Nucleus accumbens (tissue), 56 donors: Measurements from ENCODE around the gene DAB2.

Experiments
- DNase-seq, 56 donors: peaks; one replicate each; lab custom pipeline; 2025; lab: John Stamatoyannopoulos, UW

DAB2 gene

DNA sequence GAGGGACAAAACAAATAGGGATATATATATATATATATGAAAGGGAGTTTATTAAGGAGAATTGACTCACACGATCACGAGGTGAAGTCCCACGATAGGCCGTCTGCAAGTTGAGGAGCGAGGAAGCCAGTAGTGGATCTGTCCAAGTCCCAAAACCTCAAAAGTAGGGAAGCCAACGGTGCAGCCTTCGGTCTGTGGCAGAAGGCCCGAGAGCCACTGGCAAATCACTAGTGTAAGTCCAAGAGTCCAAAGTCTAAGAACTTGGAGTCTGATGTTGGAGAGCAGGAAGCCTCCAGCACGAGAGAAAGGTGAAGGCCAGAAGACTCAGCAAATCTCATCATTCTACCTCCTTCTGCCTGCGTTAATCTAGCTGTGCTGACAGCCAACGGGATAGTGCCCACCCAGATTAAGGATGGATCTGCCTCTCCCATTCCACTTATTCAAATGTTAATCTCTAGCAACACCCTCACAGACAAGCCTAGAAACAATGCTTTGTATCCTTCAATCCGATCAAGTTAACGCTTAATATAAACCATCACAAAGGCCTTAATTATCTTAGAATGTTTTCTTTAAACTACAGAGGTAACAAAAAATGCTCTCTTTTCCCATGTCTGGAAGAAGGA is 23.8 kb upstream of the DAB2 start:
- no peak for DNase-seq

DNA sequence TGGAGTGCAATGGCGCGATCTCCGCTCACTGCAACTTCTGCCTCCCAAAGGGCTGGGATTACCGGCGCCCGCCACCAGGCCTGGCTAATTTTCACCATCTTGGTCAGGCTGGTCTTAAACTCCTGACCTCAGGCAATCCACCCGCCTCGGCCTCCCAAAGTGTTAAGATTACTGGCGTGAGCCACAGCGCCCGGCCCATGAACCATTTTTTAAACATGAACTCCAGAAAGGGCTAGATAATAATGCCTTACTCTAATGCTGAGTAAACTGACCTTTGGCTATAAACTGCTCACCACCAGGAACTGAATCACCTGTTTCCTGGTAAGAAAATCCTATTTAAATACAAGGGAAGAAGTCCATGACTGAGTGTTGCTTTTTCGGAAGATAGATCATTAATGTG is 23.2 kb upstream of the DAB2 start:
- DNase-seq: no peak

DNA sequence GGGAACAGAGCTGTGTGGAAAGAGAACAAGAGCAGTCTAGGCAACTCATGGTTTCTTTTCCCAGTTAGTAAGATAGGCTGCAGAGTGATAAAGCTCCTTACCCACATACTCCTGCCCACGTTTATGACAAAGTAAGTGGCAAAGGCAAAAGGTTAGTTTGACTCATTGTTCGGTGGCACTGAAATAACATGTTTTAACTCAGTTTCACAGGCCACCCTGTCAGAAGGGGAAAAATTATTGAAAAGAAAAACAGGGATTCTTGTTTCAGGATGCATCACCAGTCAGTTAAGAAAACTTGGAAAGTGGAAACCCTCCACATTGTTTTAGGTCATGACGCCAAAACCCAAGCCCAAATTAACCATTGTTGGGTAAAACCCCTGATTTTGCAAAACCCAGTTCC is 22.3 kb upstream of the DAB2 start:
- no peak for DNase-seq

DNA sequence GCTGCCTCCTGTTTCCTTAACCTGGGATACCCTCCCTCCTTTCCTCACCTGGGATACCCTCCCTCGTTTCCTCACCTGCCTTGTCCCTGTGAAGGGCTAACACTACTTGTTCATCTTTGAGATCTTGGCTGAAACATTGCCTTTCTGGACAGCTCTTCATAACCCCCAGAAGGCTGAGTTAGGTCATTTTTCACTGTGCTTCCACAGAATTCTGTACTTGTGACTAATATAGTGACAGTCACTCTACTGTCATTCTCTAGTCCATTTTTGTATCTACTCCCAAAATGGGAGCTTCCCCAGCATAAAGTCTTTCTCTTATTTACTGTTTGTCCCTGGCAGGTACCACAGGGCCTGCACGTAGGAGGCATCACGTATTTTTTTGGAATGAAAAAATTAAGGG is 21.5 kb upstream of the DAB2 start:
- no peak for DNase-seq

DNA sequence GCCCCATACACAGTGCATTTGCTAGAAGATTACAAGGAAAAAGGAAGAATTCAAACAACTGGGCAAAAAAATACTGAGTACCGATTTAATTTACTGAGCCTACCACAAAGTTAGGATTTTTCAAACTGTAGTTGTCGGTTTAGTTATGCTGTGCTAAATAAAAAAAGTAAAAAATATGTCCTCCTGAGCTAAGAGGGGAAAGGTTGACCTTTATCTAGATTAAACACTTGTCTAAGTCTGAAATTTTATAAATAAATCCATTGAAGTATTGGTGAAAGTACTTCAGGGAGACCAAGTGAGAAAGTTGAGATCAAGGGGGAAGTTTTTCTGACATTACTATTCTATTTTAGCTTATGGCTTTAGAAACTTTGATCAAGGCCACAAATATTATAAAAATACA is 19.1 kb upstream of the DAB2 start:
- no peak for DNase-seq

DNA sequence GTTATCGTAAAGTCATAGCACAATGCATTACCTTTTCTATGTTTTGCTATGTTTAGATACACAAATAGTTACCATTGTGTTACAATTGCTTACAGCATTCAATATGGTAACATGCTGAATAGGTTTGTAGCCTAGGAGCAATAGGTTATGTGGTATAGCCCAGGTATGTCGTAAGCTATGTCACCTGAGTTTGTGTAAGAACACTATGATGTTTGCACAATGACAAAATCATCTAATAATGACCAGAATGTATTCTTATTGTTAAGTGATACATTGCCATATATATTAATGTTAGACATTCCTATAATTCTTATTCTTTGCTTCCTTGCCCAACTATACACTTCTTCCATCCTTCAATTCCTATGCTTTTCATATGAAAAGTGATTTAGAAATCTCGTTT is 18.2 kb upstream of the DAB2 start:
- no peak for DNase-seq

DNA sequence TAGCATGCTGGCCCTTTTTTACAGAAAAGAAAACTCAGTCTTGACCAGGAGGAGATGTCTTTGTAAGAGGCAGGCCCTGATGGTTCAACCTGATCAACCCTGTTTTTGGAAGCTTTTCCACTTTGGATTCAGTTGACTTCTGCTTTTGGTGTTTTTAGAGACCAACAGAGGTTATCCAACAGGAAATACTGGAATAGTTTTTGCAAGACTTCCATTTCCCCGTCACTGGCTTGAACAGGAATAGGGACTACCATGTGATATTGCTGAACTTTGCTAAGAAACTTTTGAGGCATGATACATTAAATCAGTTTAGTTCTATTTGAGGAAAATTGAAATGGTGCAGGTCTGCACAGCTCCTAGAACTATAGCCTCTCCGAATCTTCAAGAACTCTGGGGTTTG is 17.1 kb upstream of the DAB2 start:
- no peak for DNase-seq

DNA sequence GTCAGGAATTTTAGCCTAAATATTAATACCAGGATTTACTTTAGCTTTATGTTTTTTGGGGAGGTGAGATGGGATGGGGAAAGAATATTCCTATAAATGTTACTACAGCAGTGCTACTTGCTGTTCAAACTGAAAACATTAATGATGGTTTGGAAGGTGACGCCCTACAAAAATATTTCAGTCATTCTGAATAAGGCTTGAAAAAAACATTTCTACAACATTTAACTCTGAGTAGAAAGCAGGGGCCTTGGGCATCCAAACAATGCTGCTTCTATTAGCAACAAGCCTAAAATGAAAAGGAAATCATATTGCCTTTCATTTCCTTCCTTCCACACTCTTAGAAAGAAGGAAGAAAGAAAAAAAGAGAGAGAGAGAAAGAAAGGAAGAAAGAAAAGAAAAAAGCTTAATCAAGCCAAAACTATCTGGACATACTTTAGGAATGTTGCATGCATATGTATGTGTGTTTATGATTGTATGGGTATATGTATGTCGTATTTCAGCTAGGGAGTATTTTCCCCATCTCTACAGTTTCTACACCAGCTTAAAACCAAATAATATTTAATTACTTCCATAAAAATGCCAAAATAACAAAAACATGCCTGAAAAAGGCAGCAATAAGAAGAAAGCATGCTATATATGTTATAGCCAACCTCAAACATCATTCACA is 16.3 kb upstream of the DAB2 start:
- DNase-seq: no peak

DNA sequence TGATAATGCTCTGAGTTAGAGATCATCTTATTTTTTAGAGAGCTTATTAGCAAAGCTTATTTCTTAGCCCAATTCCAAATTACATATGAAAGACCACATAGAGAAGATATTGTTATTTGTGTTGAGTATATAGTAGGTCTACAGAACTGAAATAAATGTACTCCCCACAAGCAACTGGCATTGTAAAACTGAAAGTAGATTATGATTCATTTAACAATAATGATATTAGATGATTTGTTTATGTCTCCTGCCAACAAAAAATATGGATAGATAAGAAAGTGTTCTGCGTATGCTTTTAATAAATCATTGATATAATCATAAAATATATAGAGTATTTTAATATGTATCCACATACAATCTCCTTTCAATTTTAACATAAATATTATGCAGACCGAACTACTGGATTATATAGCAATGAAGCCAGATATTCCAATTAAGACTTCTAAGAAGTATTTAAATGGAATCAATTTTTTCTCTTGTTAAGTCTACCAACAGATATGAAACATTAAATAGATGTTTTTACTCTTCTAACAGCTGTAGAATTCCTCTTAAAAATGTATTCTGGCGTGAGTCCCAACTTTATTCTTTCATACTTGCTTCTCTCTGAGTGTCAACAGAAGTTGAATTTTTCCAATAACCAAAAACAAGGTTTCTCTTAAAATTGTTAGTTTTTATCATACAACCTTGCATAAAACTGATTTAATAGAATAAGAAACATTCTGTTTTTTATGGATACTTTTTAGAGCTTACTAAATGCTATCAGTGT is 15.6 kb upstream of the DAB2 start:
- no peak for DNase-seq

DNA sequence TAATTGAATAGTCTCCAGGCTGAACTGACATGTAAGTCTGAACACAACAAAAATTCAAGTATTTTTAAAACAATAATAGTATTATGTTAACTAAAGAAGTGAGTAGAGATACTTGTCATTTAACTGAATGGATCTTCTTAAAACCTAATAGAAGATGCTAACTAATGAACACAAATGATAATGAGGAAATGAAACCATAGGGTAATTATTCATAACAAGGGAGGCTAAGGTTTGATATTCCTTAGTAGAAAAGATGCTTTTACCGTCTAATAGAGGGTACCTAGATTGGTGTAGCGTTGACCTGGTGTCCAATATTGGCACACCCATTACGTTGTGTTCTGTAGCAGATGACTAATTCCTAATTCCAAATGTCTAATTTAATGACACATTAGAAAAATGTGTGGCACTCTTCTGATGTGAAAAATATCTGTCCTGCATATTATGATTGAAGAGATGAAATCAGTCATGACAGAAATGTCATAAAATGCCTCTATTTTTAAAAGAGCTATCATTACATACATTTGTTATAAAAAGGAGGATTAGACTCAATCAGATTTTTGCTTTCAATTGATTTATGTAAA is 14.9 kb upstream of the DAB2 start:
- DNase-seq: no peak

DNA sequence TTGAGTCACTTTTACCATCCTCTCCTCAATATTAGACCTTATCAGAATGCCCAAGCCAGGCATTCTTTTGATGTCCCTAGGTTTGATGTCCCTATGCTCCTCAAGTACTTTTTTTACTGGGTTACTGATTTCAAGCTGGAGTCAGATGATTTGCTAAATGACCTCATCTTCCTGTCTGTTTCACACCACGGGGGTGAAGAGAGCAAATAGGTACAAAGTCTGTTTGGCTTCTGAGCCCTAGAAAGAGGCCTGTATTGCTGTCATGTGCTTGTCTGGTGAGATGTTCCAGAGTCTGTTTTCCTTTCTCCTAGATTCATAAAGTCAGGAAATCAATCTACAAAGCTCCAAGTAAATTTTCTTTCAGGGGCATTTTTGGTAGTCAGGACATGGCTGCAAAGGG is 12.7 kb upstream of the DAB2 start:
- DNase-seq: no peak

DNA sequence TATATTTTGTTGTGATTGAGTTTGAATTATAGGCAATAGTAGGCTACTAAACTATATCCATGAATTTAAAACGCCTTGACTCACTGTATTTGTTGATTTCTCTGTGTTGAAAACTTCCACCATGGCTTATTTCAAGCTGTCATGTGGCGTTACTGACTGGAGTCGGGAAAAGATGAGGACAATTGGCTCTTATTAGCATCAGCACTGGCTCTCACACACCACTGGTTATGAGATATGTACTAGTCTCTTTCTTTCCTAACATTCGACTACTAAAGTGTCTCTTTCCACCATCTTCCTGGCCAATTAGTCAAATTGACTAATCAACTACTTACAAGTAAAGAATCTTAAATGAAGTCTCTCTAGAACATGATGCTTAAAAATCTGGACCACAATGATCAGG is 9.1 kb upstream of the DAB2 start:
- no peak for DNase-seq

DNA sequence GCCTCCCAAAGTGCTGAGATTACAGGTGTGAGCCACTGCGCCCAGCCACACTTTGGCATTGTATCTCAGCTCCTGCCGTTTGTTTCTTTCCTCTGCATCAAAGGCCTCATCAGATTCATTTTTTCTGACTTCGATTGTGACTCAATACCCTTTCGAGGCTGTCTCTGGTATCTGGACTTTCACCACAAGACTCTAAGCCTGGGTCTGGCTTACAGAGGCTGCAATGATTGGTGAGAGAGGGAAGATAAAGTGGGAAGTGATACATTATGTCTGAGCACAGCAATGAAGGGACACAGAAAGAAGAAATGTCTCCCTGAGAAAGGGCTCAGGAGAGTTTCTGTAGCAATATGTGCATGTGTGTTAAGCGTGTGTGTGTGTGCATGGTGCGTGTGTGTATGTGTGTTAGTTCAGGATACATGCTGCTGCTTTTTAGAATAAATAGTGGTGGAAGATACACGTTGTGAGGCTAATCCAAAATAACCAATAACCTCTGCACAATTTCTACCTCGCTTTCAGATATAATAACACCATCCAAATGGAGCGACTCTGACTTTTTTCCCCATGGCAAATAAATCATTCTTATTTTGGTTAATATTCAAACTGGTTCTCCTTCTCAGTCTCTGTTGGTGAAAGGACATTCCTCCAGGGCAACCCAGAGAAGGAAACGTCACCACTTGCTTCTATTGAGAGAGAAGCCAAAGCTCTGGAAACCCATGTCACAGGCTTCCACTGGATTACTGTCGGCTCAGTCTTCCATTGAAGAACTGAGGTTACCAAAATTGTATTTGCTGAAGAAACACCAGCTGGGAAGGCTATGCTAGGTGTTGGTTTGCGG is 8.1 kb upstream of the DAB2 start:
- DNase-seq: no peak

DNA sequence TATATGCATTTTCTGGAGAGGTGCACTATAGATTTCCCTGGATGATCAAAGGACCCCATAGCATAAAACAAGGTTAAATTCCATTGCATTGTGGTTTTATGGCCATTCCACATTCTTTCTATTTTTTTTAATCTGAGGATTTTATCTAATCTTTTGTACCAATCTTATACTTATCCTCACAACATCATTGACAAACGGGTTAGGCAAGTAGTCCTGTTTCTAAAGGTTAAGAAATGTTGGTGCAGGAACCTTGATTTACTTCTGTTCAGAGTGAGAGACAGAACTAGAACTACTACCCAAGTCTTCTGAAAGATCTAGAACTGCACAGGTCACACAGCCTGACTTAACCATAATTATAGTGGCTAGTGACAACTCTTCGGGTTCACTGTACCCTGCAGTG is 5.7 kb upstream of the DAB2 start:
- no peak for DNase-seq

DNA sequence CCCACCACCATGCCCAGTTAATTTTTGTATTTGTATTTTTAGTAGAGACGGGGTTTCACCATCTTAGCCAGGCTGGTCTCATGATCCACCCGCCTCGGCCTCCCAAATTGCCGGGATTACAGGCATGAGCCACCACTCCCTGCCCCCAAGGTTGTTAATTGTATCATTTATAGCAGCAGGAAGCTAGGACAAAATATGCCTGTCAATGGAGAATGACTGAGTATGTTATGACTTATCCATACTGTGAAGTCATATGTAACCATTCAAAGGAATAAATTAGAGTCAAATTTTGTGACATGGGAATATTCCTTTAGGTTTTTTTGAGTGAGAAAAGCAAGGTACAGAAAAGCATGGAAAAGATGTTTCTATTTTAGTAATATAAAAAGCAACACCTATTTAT is 3.9 kb upstream of the DAB2 start:
- DNase-seq: no peak

DNA sequence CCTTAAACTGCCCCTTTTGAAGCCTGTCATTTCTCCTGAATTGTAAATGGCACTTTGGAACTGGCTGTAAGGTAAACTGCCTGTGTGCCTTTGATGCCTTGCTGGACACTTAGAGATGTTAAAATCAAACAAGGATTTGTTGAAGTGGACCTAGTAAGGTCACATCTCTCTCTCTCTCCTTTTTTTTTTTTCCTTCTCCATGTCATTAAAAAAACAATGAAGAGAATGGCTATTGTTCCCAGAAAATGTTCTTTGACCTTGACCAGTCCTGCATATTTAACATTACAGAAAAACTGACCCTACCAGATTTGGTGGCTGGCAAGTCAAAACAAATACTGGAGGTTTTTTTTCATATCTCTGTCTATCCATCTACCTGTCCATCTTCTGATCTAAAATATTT is 2.9 kb upstream of the DAB2 start:
- DNase-seq: no peak

DNA sequence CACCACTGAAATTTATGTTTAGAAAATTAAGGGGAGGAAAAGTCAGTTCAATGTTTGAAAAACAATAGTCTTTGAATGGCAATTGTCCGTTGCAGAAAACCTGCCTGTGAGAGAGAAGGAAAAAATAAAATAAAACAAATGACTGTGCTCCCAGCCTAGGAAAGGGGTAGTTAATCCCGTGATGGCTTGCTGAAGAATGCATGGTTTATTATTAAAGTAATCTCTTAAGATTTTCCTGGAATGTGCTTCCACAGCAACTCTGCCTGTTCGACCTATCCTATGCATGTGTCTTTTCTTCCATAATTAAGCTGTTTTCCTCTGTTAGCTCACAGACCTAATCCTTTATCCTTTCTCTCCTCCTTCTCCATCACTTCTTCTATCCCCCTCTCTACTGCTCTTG is 2.4 kb upstream of the DAB2 start:
- no peak for DNase-seq

DNA sequence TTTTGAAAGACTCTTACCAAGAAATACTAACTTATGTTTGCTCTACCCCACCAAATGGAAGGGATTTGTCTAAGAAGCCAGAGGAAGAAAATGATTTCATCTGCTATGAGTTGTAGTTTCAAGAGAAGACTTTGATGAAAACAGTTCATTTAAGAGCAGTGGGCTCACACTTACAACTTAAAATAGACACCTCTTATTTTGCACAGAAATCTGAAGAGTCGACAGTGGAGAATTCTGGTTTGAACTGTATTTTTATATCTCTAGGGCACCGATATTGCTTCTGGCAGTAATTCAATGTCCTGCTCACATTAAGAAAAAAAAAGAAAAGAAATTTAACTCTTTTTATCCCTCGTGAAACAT is 1.9 kb upstream of the DAB2 start:
- no peak for DNase-seq

DNA sequence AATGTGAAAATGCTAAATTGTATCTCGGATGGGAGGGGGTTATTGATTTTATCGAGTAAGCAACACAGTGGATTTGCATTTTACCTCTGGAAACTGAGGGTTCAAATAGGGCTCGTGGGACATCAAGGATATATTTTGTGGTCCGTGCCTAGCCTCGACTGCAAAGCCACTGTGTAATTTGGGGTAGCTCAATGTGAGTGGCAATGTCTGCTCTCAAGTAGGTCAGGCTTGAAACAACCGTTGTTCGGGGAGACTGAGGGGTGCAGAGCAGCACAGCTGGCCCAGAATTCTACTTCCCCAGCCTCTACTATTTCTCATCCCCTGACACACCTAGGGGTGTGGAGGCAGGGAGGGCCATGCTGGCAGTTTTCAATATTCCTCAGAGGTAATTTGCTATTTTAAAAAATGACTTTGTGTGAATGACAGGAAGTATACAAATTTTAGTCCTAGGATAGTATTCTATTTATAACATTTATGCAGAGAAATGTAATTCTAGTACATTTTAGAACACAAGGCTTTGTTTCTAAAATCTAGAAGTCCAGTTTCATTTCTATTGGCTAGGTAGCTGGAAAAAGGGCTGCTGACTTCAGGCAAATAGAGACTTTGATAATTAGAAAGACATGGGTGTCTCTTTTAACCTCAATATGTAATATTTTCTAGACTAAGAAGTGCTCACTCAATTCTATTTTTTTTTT is 1.4 kb upstream of the DAB2 start:
- DNase-seq: no peak

DNA sequence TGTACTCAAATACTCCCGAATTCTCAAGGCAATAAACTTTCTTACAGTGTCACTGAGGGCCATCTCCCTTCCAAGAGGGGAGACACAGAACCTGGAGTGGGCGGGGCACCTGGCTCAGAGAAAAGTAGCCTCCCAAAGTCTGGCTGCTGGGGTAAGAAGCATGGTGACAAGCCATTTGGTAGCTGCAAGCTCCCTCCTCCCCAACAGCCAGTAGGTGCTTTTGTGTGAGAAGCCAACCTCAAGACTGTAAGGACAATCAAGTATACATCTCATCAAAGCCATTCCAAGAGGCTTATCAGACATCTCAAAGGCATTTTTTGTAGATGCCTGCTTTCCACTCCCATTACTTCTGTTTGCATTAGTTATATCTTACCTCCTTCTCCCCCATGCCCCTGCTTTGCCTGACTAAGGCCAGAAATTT is 1.4 kb downstream of the DAB2 start:
- no peak for DNase-seq
